CD8-positive, alpha-beta memory T cell (primary cell): Measurements from ENCODE around the gene KLK10. TPM values are rescaled to one million over a fixed set of nuclear protein-coding genes. Genes with fewer than 3 reads are reported as not detected.
"Not testable (repeated sequence)": the region's sequence is repeated elsewhere in the genome, so short reads cannot be mapped to it uniquely, and the experiment has no call there.

Experiments used
- CTCF ChIA-PET: fragments of 350-600 bp; sonication (Branson Sonifier 250); formaldehyde crosslinking; loops from one replicate; lab custom pipeline; 2021; ENCODE audit warnings: antibody characterized with exemption; lab: Charles Lee
- POLR2A ChIA-PET: fragments of 350-600 bp; sonication (Branson Sonifier 250); formaldehyde crosslinking; loops from one replicate; lab custom pipeline; 2021; ENCODE audit warnings: antibody characterized with exemption; lab: Charles Lee
- DNase-seq, 5 donors: peaks; one replicate each; pipeline versions ENCODE4 v3.0.0 to v3.0.0-alpha.2; 2020 to 2022; ENCODE audit warnings: mixed read lengths in 1 of 5
- H3K27ac ChIP-seq: one replicate; pipeline ENCODE4 v1.7.0; 2013; ENCODE audit warnings: low read depth, mild to moderate bottlenecking, low read length, moderate library complexity
- H3K27me3 ChIP-seq: 2 replicates; pipeline ENCODE4 v1.7.0; 2013; ENCODE audit warnings: low read length, mild to moderate bottlenecking; ENCODE audit not compliant: insufficient read depth, poor library complexity, severe bottlenecking
- H3K36me3 ChIP-seq: 2 replicates; pipeline ENCODE4 v1.7.0; 2013; ENCODE audit warnings: mild to moderate bottlenecking, low read length, moderate library complexity; ENCODE audit not compliant: insufficient read depth
- H3K4me1 ChIP-seq: 2 replicates; pipeline ENCODE4 v1.7.0; 2013; ENCODE audit warnings: mild to moderate bottlenecking, low read length, moderate library complexity; ENCODE audit not compliant: insufficient read depth
- H3K4me3 ChIP-seq: 2 replicates; pipeline ENCODE4 v1.7.0; 2013; ENCODE audit warnings: mild to moderate bottlenecking, low read length
- H3K9me3 ChIP-seq: 2 replicates; pipeline ENCODE4 v1.7.0; 2013; ENCODE audit warnings: mild to moderate bottlenecking, low read length
- H3K27ac Mint-ChIP-seq, 8 donors: one replicate each; pipeline ENCODE4 v1.8.0; 2020 to 2021; ENCODE audit warnings: mixed read lengths in 8 of 8, mild to moderate bottlenecking in 6 of 8, inconsistent platforms in 3 of 8, moderate library complexity in 3 of 8
- H3K27me3 Mint-ChIP-seq, 2 donors: one replicate each; pipeline ENCODE4 v1.8.0; 2020 to 2021; ENCODE audit warnings: mixed read lengths in 2 of 2, mild to moderate bottlenecking in 1 of 2, moderate library complexity in 1 of 2
- H3K36me3 Mint-ChIP-seq, 3 donors: one replicate each; pipeline ENCODE4 v1.8.0; 2020 to 2021; ENCODE audit warnings: mixed read lengths in 3 of 3, inconsistent platforms in 1 of 3, mild to moderate bottlenecking in 1 of 3
- H3K4me1 Mint-ChIP-seq, 3 donors: one replicate each; pipeline ENCODE4 v1.8.0; 2020 to 2021; ENCODE audit warnings: mixed read lengths in 3 of 3, inconsistent platforms in 1 of 3, mild to moderate bottlenecking in 1 of 3
- H3K4me3 Mint-ChIP-seq, 7 donors: one replicate each; pipeline ENCODE4 v1.8.0; 2020 to 2021; ENCODE audit warnings: mixed read lengths in 7 of 7, mild to moderate bottlenecking in 6 of 7, moderate library complexity in 4 of 7, inconsistent platforms in 2 of 7
- H3K9me3 Mint-ChIP-seq, 5 donors: one replicate each; pipeline ENCODE4 v1.8.0; 2020 to 2022; ENCODE audit warnings: mixed read lengths in 5 of 5, mild to moderate bottlenecking in 3 of 5, moderate library complexity in 2 of 5, inconsistent platforms in 1 of 5
- polyA plus RNA-seq: library from polyadenylated mRNA; unstranded; fragments of 300-500 nt; fragmentation: Illumina TruSeq; gene quantifications from one replicate; pipeline ENCODE4 v1.2.3, GENCODE V29; 2021
- total RNA-seq, 2 experiments: library from RNA; stranded (reverse); gene quantifications; one replicate each; pipeline ENCODE4 v1.2.3, GENCODE V29; 2021

Gene KLK10
- total and polyA plus RNA-seq, 3 experiments from 2014 or later, result not detected

DNA sequence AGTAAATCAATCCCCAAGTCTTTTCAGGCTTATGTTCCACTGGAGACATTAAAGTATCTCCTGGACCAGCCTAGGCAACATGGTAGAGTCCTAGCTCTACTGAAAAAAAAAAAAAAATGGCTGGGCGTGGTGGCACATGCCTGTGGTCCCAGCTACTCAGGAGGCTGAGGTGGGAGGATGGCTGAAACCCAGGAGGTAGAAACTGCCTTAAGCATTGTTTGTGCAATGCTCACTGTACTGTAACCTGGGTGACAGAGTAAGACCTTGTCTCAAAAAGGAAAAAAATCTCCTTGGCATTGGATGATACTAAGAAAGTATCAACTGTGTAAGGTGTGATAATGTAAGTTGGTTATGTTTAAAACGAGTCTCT is 26.9 kb downstream of the KLK10 start:
- H3K4me1 ChIP-seq, result no peaks in the 10 kb centered on the region
- H3K27ac ChIP-seq, result no peak overlapping the region
- no peaks in the 10 kb centered on the region for H3K4me1 Mint-ChIP-seq
- POLR2A ChIA-PET, result no interaction called here
- no peaks in the 10 kb centered on the region for H3K27me3 ChIP-seq
- no peaks in the 10 kb centered on the region for H3K9me3 ChIP-seq
- no peak overlapping the region for H3K4me3 ChIP-seq
- CTCF ChIA-PET, result no interaction called here
- H3K27me3 Mint-ChIP-seq, result peaks cover 29 to 47% of the 10 kb centered on the region in 2 donors
- H3K27ac Mint-ChIP-seq, result no peak overlapping the region
- H3K36me3 Mint-ChIP-seq, result no peaks in the 10 kb centered on the region
- H3K36me3 ChIP-seq, result no peaks in the 10 kb centered on the region
- no peak overlapping the region for H3K4me3 Mint-ChIP-seq
- no peak for DNase-seq
- peaks cover 0 to 4% (median 2%) of the 10 kb centered on the region in 5 donors for H3K9me3 Mint-ChIP-seq

DNA sequence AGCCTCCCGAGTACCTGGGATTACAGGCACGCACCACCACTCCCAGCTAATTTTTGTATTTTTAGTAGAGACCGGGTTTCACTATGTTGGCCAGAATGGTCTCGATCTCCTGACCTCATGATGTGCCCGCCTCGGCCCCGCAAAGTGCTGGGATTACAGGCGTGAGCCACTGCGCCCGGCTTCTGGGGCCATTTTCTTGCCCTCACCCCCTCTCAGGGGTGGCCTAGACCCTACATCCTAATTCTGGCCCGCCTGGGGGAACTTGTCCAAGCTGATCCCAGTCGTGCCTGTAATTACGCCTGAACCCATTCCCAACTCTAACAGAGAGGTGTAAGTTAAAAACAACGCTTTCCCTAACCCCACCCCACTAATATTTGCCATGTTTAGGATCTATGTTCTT is 35.1 kb downstream of the KLK10 start:
- H3K27me3 Mint-ChIP-seq, result peaks cover 19 to 55% of the 10 kb centered on the region in 2 donors
- H3K4me1 Mint-ChIP-seq, H3K27me3 ChIP-seq, H3K4me3 Mint-ChIP-seq, H3K36me3 Mint-ChIP-seq, H3K4me3 ChIP-seq, H3K9me3 ChIP-seq, H3K9me3 Mint-ChIP-seq, POLR2A ChIA-PET, DNase-seq, H3K27ac Mint-ChIP-seq, H3K27ac ChIP-seq, H3K36me3 ChIP-seq, CTCF ChIA-PET, H3K4me1 ChIP-seq: not testable (repeated sequence)

DNA sequence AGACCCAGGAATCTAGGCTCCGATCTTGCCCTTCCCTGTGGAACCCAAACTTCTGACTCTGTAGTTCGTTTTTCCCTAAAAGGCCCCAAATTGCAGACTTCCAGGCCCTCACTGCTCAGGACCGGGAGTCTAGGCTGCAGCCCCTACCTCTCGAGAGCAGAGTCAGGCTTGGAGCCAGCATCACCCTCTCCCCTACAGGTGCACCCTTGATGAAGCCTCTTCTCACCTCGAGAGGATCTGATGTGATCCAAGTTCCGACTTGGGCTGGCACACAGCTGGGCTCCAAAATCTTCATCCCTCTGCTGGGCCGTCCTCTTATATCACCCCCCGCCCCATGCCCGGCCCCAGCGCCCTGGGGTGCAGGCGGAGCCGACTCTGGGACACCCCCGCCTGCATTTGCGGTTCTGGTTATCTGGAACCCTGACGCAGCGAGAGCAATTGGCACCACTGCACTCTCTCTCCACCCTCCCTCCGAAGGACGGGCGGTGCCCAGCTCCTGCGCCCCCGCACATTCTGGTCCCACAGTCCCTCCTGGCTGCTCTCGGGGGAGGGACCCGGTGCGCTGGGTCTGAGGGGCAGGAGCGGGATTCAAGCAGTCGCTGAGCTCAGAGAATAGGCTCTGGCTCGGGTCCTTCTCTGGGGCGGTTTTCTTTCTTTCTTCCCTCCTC is 35.8 kb downstream of the KLK10 start, which contains the start of gene KLK7:
TSS of gene KLK7 (minus strand) at position 293 of the 668 bp plus-strand sequence. CDS start 1,518 bp downstream, outside the sequence.
- Mint-ChIP-seq H3K4me1 (no peaks in the 10 kb centered on the region), H3K4me3 (no peak within 1 kb of the TSS), H3K27ac (peak within 1 kb of the TSS in 1 of 8 donors; percentile 70), H3K27me3 (peaks cover 21 to 53% of the 10 kb centered on the region in 2 donors), H3K36me3 (no peaks in the 10 kb centered on the region), H3K9me3 (no peaks in the 10 kb centered on the region)
- DNase-seq, result no peak
- Histone ChIP-seq H3K27ac (no peak within 1 kb of the TSS), H3K36me3 (no peaks in the 10 kb centered on the region), H3K4me3 (no peak within 1 kb of the TSS), H3K4me1 (no peaks in the 10 kb centered on the region), H3K9me3 (no peaks in the 10 kb centered on the region), H3K27me3 (no peaks in the 10 kb centered on the region)
- ChIA-PET CTCF (no interaction called here), POLR2A (no interaction called here)

DNA sequence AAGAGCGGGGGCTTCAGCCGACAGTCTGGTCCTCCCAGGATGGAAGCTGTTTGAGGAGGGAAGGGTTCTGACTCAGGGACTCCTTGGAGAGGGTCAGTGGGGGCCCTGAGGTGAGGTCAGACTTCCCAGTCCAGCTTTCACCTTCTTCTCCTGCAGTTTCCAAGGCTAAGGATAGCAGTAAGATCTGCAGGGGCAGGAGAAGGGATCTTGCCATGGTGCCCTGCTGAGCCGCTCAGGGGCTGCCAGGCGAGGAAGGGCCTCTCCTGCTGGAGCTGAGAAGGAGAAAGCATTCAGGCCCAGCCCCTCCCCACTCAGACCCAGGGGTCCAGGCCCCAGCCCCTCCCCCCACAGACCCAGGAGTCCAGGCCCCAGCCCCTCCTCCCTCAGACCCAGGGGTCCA is 37.3 kb downstream of the KLK10 start:
- no peak for DNase-seq
- ChIA-PET CTCF (no interaction called here), POLR2A (no interaction called here)
- Mint-ChIP-seq H3K27ac (no peak overlapping the region), H3K4me3 (no peak overlapping the region), H3K27me3 (peaks cover 22 to 55% of the 10 kb centered on the region in 2 donors), H3K36me3 (no peaks in the 10 kb centered on the region), H3K4me1 (no peaks in the 10 kb centered on the region), H3K9me3 (no peaks in the 10 kb centered on the region)
- no peaks in the 10 kb centered on the region for H3K27me3 ChIP-seq
- no peaks in the 10 kb centered on the region for H3K4me1 ChIP-seq
- no peaks in the 10 kb centered on the region for H3K36me3 ChIP-seq
- no peak overlapping the region for H3K27ac ChIP-seq
- H3K4me3 ChIP-seq, result no peak overlapping the region
- H3K9me3 ChIP-seq, result no peaks in the 10 kb centered on the region

DNA sequence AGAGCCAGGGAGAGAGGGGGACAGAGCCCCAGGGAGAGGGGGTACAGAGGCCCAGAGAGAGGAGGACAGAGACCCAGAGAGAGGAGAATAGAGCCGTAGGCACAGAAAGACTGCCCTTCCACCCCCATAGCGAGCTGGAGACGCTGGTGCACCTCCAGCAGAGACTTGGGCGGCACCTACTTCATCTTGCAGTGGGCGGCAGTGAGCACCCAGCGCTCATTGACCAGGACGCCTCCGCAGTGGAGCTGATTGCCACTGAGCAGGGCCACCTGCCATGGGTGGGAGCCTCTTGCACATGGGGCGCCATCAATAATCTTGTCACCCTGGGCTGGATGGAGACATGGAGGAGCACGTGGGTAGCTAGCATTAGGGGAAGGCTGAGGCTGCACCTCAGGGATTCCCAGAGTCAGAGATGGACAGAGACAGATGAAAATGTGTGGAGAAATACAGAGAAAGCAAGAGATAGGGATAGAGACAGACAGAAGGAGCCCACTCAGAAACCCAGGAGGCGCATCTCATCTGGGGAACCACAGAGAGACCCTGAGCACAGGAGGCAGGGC is 37.8 kb downstream of the KLK10 start:
- Mint-ChIP-seq H3K4me1 (no peaks in the 10 kb centered on the region), H3K9me3 (peaks cover 0 to 4% (median 0%) of the 10 kb centered on the region in 5 donors), H3K36me3 (no peaks in the 10 kb centered on the region), H3K27ac (no peak overlapping the region), H3K27me3 (peaks cover 24 to 56% of the 10 kb centered on the region in 2 donors), H3K4me3 (no peak overlapping the region)
- no peak overlapping the region for H3K4me3 ChIP-seq
- H3K9me3 ChIP-seq, result no peaks in the 10 kb centered on the region
- POLR2A ChIA-PET, result no interaction called here
- H3K27ac ChIP-seq, result no peak overlapping the region
- H3K4me1 ChIP-seq, result no peaks in the 10 kb centered on the region
- CTCF ChIA-PET, result no interaction called here
- no peaks in the 10 kb centered on the region for H3K27me3 ChIP-seq
- DNase-seq, result no peak
- H3K36me3 ChIP-seq, result no peaks in the 10 kb centered on the region

DNA sequence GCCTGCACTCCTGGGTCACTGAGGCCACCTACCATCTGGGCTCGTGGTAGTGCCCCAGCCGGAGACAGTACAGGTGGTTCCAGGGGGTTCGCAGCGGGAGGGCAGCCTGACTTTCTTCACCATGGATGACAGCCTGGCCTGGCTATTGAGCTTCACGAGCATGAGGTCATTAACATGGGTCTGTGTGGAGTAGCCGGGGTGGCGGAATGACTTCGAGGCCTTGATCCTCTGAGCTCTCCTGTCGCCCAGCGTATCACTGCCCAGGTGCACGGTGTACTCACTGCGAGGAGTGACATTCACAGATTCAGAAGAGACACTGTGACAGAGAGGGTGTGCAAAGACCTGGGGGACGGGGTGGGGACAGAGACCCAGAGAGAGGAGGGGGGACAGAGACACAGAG is 39.3 kb downstream of the KLK10 start:
- Mint-ChIP-seq H3K36me3 (no peaks in the 10 kb centered on the region), H3K27ac (no peak overlapping the region), H3K4me3 (no peak overlapping the region), H3K4me1 (no peaks in the 10 kb centered on the region), H3K9me3 (peaks cover 0 to 7% (median 0%) of the 10 kb centered on the region in 5 donors), H3K27me3 (peaks cover 25 to 59% of the 10 kb centered on the region in 2 donors)
- H3K9me3 ChIP-seq, result no peaks in the 10 kb centered on the region
- H3K4me3 ChIP-seq, result no peak overlapping the region
- no peak for DNase-seq
- no peak overlapping the region for H3K27ac ChIP-seq
- no peaks in the 10 kb centered on the region for H3K4me1 ChIP-seq
- CTCF ChIA-PET, result no interaction called here
- no peaks in the 10 kb centered on the region for H3K27me3 ChIP-seq
- no peaks in the 10 kb centered on the region for H3K36me3 ChIP-seq
- POLR2A ChIA-PET, result no interaction called here

DNA sequence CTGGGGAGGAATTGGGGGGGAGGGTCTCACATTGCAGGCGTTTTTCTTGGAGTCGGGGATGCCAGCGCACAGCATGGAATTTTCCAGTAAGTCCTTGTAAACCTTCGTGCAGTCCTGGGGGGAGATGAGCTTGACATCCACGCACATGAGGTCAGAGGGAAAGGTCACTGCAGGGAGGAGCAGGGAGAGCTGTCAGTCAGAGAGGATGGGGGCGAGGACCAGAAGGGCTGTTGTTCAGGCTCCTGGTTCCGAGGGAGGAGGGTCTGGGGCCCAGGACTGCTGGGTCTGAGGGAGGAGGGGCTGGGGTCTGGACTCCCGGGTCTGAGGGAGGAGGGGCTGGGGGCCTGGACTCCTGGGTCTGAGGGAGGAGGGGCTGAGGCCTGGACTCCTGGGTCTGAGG is 39.8 kb downstream of the KLK10 start:
- Histone ChIP-seq H3K4me1 (no peaks in the 10 kb centered on the region), H3K27me3 (no peaks in the 10 kb centered on the region), H3K27ac (no peak overlapping the region), H3K9me3 (no peaks in the 10 kb centered on the region), H3K4me3 (no peak overlapping the region), H3K36me3 (no peaks in the 10 kb centered on the region)
- DNase-seq, result no peak
- no peak overlapping the region for H3K4me3 Mint-ChIP-seq
- POLR2A ChIA-PET, result no interaction called here
- no peak overlapping the region for H3K27ac Mint-ChIP-seq
- peaks cover 0 to 7% (median 0%) of the 10 kb centered on the region in 5 donors for H3K9me3 Mint-ChIP-seq
- H3K27me3 Mint-ChIP-seq, result peaks cover 25 to 55% of the 10 kb centered on the region in 2 donors
- H3K4me1 Mint-ChIP-seq, result no peaks in the 10 kb centered on the region
- no peaks in the 10 kb centered on the region for H3K36me3 Mint-ChIP-seq
- CTCF ChIA-PET, result no interaction called here

DNA sequence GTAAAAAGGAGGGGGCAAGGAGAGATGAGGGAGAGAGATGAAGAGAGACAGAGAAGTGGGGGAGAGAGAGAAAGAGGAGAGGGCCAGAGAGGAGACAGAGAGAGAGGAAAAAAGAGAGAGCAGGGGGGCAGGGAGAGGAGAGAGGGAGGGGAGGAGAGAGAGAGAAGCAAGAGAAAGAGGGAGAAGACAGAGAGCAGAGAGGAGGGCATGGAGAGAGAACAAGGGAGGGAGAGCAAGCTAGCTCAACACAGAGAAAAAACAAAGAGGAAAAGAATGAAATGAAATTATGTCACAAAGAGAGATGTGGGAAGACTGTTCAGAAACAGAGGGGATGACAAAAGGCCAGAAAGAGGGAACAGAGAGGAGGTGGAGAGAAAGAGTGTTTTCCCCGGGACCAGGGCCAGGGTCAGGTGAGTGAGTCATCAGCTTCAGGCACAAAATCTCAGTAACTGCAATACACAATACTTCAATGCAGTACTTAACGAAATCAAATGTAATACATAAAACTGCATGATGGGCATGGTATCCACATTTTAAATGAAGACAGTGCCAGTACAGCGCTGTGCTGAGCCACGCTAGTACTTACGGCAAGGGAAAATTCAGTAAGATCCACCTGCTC is 40.6 kb downstream of the KLK10 start:
- ChIA-PET POLR2A (no interaction called here), CTCF (no interaction called here)
- Histone ChIP-seq H3K4me3 (no peak overlapping the region), H3K27me3 (no peaks in the 10 kb centered on the region), H3K27ac (no peak overlapping the region), H3K4me1 (no peaks in the 10 kb centered on the region), H3K36me3 (no peaks in the 10 kb centered on the region), H3K9me3 (no peaks in the 10 kb centered on the region)
- Mint-ChIP-seq H3K27ac (no peak overlapping the region), H3K36me3 (no peaks in the 10 kb centered on the region), H3K27me3 (peaks cover 23 to 56% of the 10 kb centered on the region in 2 donors), H3K4me1 (no peaks in the 10 kb centered on the region), H3K9me3 (peaks cover 0 to 7% (median 0%) of the 10 kb centered on the region in 5 donors), H3K4me3 (no peak overlapping the region)
- no peak for DNase-seq
